Heart left ventricle (tissue), 13 donors: ENCODE data around the gene CDH13.

ENCODE experiments used
- POLR2A ChIP-seq, 2 donors: fragments of 450-650 bp; IDR thresholded peaks; one replicate each; pipeline ENCODE4 v1.6.1; 2017; ENCODE audit warnings: antibody characterized with exemption in 2 of 2, mild to moderate bottlenecking in 2 of 2, moderate library complexity in 2 of 2
- TF ChIP-seq, protein P1 (sequence below), 12 donors: fragments of 200-600 bp; sonication (generic) in 4 of 12; IDR thresholded peaks; one replicate each; pipeline versions ENCODE4 v1.5.0 to v1.8.0; 2018 to 2022; ENCODE audit warnings: antibody characterized with exemption in 12 of 12, mild to moderate bottlenecking in 5 of 12
- donor health status: ischemic (EF 13 %, LVEDD 7.1; RV severe dilation, severe dysfunction).
- donor health status: DM: no; HTN: yes; CAD: no.
- donor health status: DM: no; HTN: no; CAD: no.
- donor health status: ischemic (EF 25% LVEDD 6.9; RV normal size, moderate dysfunction).
- donor health status: ischemic (EF 25% LVEDD 5.7; RV mildly dilated, moderate dysfunction).
- donor health status: ischemic (EF 35%, LVEDD 5.7; RV mildly dilated, moderate dysfunction).
- donor health status: nonischemic (EF 11% LVEDD 7.7; RV severe dilation, severe dysfunction).
- donor health status: DM: yes; HTN: yes; CAD: no.
- donor health status: PGD.
- donor health status: ischemic (EF 29% LVEDD 5.4; RV normal size, mild dysfunction).
- donor health status: nonischemic (EF 23%, LVEDD 6.1; RV moderate dilation, normal function).

DNA sequence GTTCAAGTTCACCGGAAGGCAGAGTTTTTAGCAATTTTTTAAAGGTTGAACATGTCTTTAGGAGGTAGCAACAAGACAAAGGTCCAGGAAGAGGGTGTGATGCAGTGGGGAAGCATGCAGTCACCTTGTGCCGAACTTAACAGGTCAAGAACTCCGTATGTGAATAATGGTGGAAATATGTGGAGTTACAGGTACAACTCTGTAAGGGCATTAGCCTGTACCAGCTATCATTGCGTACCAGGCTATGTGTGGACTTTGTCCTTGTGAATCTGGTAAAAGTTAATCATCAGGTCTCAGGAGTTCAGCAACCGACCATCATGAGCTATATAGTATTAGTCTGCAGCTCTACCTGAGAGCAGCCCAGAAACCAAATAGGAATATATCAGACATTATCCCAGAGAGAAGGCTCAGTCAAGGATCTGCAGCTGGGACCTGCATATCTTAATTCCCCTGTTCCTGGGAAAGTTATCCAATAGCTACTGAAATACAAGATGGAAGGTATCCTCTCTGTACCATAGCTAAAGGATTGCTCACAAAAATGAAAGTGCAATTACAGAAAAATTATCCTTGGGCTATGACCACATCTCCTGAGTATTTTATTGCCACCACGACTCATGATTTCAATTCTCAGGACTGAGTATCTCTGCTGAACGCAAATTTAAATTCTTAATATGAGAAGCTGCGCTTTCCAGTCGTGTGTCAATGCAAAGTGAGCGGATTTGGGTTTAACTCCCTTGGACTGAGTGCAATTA is 469.3 kb downstream of the CDH13 start:
- TF ChIP-seq, protein P1, sequence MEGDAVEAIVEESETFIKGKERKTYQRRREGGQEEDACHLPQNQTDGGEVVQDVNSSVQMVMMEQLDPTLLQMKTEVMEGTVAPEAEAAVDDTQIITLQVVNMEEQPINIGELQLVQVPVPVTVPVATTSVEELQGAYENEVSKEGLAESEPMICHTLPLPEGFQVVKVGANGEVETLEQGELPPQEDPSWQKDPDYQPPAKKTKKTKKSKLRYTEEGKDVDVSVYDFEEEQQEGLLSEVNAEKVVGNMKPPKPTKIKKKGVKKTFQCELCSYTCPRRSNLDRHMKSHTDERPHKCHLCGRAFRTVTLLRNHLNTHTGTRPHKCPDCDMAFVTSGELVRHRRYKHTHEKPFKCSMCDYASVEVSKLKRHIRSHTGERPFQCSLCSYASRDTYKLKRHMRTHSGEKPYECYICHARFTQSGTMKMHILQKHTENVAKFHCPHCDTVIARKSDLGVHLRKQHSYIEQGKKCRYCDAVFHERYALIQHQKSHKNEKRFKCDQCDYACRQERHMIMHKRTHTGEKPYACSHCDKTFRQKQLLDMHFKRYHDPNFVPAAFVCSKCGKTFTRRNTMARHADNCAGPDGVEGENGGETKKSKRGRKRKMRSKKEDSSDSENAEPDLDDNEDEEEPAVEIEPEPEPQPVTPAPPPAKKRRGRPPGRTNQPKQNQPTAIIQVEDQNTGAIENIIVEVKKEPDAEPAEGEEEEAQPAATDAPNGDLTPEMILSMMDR (IDR thresholded peaks at IDR 0.05): no peak
- TF ChIP-seq POLR2A (IDR thresholded peaks at IDR 0.05): no peak
